Activated CD4-positive, alpha-beta T cell treated with anti-CD3 and anti-CD28 coated beads, Interleukin-2, amount 10 ng/mL, durations not matched to agents 24 days and 14 days (primary cell): ENCODE measurements around the gene MRPL32. TPM values are rescaled to one million over a fixed set of nuclear protein-coding genes. Genes with fewer than 3 reads are reported as not detected.

Source experiments
- total RNA-seq: library from RNA; stranded (reverse); gene quantifications from 2 replicates; pipeline ENCODE4 v1.2.3, GENCODE V29; 2022

MRPL32 gene
- total RNA-seq, 1 donor from 2014 or later, result 89.1 TPM

Other genes with a start within 250 kb of the MRPL32 start
- gene C7orf25, start 20.3 kb upstream of the MRPL32 start, total RNA-seq, result 2.1 and 3.9 TPM in 2 replicates
- gene PSMA2, start 202 bp upstream of the MRPL32 start, total RNA-seq, result 202 and 209 TPM in 2 replicates
- not detected in 2 replicates for gene HECW1, start 180.3 kb downstream of the MRPL32 start, total RNA-seq